Smooth muscle cell (in vitro differentiated cells): ENCODE data around the gene USP32. TPM values are rescaled to one million over a fixed set of nuclear protein-coding genes. Genes with fewer than 3 reads are reported as not detected.

ENCODE experiments used
- DNase-seq: peaks from one replicate; lab custom pipeline; 2025; ENCODE audit not compliant: unreplicated experiment; lab: John Stamatoyannopoulos, UW
- H2AFZ ChIP-seq: fragments of 200-600 bp; sonication (generic); 2 replicates; pipeline ENCODE4 v1.6.0; 2016; ENCODE audit warnings: antibody characterized with exemption, low read depth, mild to moderate bottlenecking
- H3F3A ChIP-seq: fragments of 200-600 bp; sonication (generic); 2 replicates; pipeline ENCODE4 v1.6.0; 2017; ENCODE audit warnings: antibody characterized with exemption, low read depth
- H3K27ac ChIP-seq: fragments of 200-600 bp; sonication (generic); 2 replicates; pipeline ENCODE4 v1.5.1; 2016; ENCODE audit warnings: low read depth, mild to moderate bottlenecking
- H3K27me3 ChIP-seq: fragments of 200-600 bp; sonication (generic); 2 replicates; pipeline ENCODE4 v1.6.1; 2016; ENCODE audit warnings: low read depth, mild to moderate bottlenecking
- H3K36me3 ChIP-seq: fragments of 200-600 bp; sonication (generic); 2 replicates; pipeline ENCODE4 v1.5.1; 2016; ENCODE audit warnings: low read depth
- H3K4me1 ChIP-seq: fragments of 200-600 bp; sonication (generic); 2 replicates; pipeline ENCODE4 v1.5.1; 2016; ENCODE audit warnings: low read depth
- H3K4me2 ChIP-seq: fragments of 200-600 bp; sonication (generic); 2 replicates; pipeline ENCODE4 v1.6.0; 2016; ENCODE audit warnings: mild to moderate bottlenecking
- H3K4me3 ChIP-seq: fragments of 200-600 bp; sonication (generic); 2 replicates; pipeline ENCODE4 v1.5.1; 2016; ENCODE audit warnings: mild to moderate bottlenecking
- H3K79me2 ChIP-seq: fragments of 200-600 bp; sonication (generic); 2 replicates; pipeline ENCODE4 v1.6.0; 2016; ENCODE audit warnings: low read depth, mild to moderate bottlenecking
- H3K9ac ChIP-seq: fragments of 200-600 bp; sonication (generic); 2 replicates; pipeline ENCODE4 v1.6.0; 2016; ENCODE audit warnings: low read depth
- H3K9me3 ChIP-seq: fragments of 200-600 bp; sonication (generic); replicated peaks from 2 replicates; pipeline ENCODE4 v1.5.1; 2016; ENCODE audit warnings: low read depth
- H4K20me1 ChIP-seq: fragments of 200-600 bp; sonication (generic); 2 replicates; pipeline ENCODE4 v1.6.0; 2016; ENCODE audit warnings: low read depth
- CTCF ChIP-seq: fragments of 200-600 bp; sonication (generic); IDR thresholded peaks from 2 replicates; pipeline ENCODE4 v1.5.1; 2017; ENCODE audit warnings: borderline replicate concordance, mild to moderate bottlenecking, antibody characterized with exemption; ENCODE audit not compliant: insufficient read depth, poor library complexity, severe bottlenecking
- WGBS: methylation state at CpG from one replicate; pipeline ENCODE4 v1.1.7; 2016; ENCODE audit warnings: low lambda C conversion rate; 5-methylcytosine and 5-hydroxymethylcytosine counted together
- polyA plus RNA-seq: library from polyadenylated mRNA; unstranded; fragments of >200 nt; fragmentation: Nextera tagmentation; extraction: Ambion mirVana; gene quantifications from 2 replicates; pipeline ENCODE4 v1.2.1, GENCODE V29; 2016
- total RNA-seq: library from RNA; depleted of rRNA; stranded (reverse); fragments of >200 nt; gene quantifications from 2 replicates; pipeline ENCODE4 v1.2.3, GENCODE V29; 2014

Gene USP32
- total and polyA plus RNA-seq, 2 experiments from 2014 or later = 10.5 to 21.7 TPM

GRCh38 chr17:60354223-60354622 lies 37.7 kb downstream of the USP32 start:
- no peak overlapping the region for H3K27ac ChIP-seq
- H3K27me3 ChIP-seq = no peaks in the 10 kb centered on the region
- TF ChIP-seq CTCF = no peak
- H3K4me2 ChIP-seq = no peak overlapping the region
- no peaks in the 10 kb centered on the region for H3K36me3 ChIP-seq
- DNase-seq = no peak
- H4K20me1 ChIP-seq = peaks cover 96% of the 10 kb centered on the region
- H3K79me2 ChIP-seq = peaks cover 55% of the 10 kb centered on the region
- no peaks in the 10 kb centered on the region for H3K4me1 ChIP-seq
- H3K9me3 ChIP-seq = no peaks in the 10 kb centered on the region
- no peak overlapping the region for H3K9ac ChIP-seq
- no peak overlapping the region for H2AFZ ChIP-seq
- peaks cover 3% of the 10 kb centered on the region for H3F3A ChIP-seq
- no peak overlapping the region for H3K4me3 ChIP-seq
- WGBS = 13% methylated on average over 1 of the region's 1 CpG

GRCh38 chr17:60353773-60354172 lies 38.2 kb downstream of the USP32 start:
- no peaks in the 10 kb centered on the region for H3K4me1 ChIP-seq
- H2AFZ ChIP-seq = no peak overlapping the region
- DNase-seq = no peak
- 95% methylated on average over 4 of the region's 4 CpGs for WGBS
- H3K4me2 ChIP-seq = no peak overlapping the region
- no peaks in the 10 kb centered on the region for H3K9me3 ChIP-seq
- H3K27me3 ChIP-seq = no peaks in the 10 kb centered on the region
- no peak for TF ChIP-seq CTCF
- H3K79me2 ChIP-seq = peaks cover 54% of the 10 kb centered on the region
- H3K27ac ChIP-seq = no peak overlapping the region
- no peak overlapping the region for H3K4me3 ChIP-seq
- H3K36me3 ChIP-seq = no peaks in the 10 kb centered on the region
- peaks cover 3% of the 10 kb centered on the region for H3F3A ChIP-seq
- H4K20me1 ChIP-seq = peaks cover 96% of the 10 kb centered on the region
- no peak overlapping the region for H3K9ac ChIP-seq

GRCh38 chr17:60352569-60352968 lies 39.4 kb downstream of the USP32 start:
- Histone ChIP-seq H3K36me3 (no peaks in the 10 kb centered on the region), H3K9me3 (no peaks in the 10 kb centered on the region), H3K27me3 (no peaks in the 10 kb centered on the region), H4K20me1 (peaks cover 91% of the 10 kb centered on the region), H3K4me1 (no peaks in the 10 kb centered on the region), H2AFZ (no peak overlapping the region), H3K4me2 (no peak overlapping the region), H3K4me3 (no peak overlapping the region), H3F3A (no peaks in the 10 kb centered on the region), H3K9ac (no peak overlapping the region), H3K79me2 (peaks cover 63% of the 10 kb centered on the region), H3K27ac (no peak overlapping the region)
- no peak for DNase-seq
- WGBS = 75% methylated on average over 4 of the region's 4 CpGs
- no peak for TF ChIP-seq CTCF

GRCh38 chr17:60352071-60352470 lies 39.9 kb downstream of the USP32 start:
- Histone ChIP-seq H3F3A (no peaks in the 10 kb centered on the region), H2AFZ (no peak overlapping the region), H3K36me3 (no peaks in the 10 kb centered on the region), H4K20me1 (peaks cover 91% of the 10 kb centered on the region), H3K4me1 (no peaks in the 10 kb centered on the region), H3K27me3 (no peaks in the 10 kb centered on the region), H3K9ac (no peak overlapping the region), H3K4me3 (no peak overlapping the region), H3K4me2 (no peak overlapping the region), H3K79me2 (peaks cover 62% of the 10 kb centered on the region), H3K27ac (no peak overlapping the region), H3K9me3 (no peaks in the 10 kb centered on the region)
- WGBS = 92% methylated on average over 3 of the region's 3 CpGs
- DNase-seq = no peak
- TF ChIP-seq CTCF = no peak
